Common myeloid progenitor, CD34-positive (primary cell): ENCODE results near the gene SNX24.

Source experiments
- CTCF ChIA-PET: fragments of 350-600 bp; sonication (Branson Sonifier 250); formaldehyde crosslinking; loops from one replicate; lab custom pipeline; 2021; ENCODE audit warnings: antibody characterized with exemption; lab: Charles Lee
- POLR2A ChIA-PET: fragments of 350-600 bp; sonication (Branson Sonifier 250); formaldehyde crosslinking; loops from one replicate; lab custom pipeline; 2021; ENCODE audit warnings: antibody characterized with exemption; lab: Charles Lee
- DNase-seq, 3 donors: peaks; one replicate each; pipeline versions ENCODE4 v3.0.0 to v3.0.0-alpha.2; 2013
- H3K27ac ChIP-seq, 2 experiments: 1 replicate in 1 of 2; 2 replicates in 1 of 2; pipeline ENCODE4 v1.7.0; 2013; ENCODE audit warnings: inconsistent platforms in 2 of 2, low read length in 2 of 2, mild to moderate bottlenecking in 2 of 2, low read depth in 1 of 2, moderate library complexity in 1 of 2; ENCODE audit not compliant: severe bottlenecking in 2 of 2, insufficient read depth in 1 of 2, poor library complexity in 1 of 2
- H3K27me3 ChIP-seq, 5 experiments: replicated peaks in 2 of 5; 1 replicate in 3 of 5; 2 replicates in 2 of 5; pipeline versions ENCODE4 v1.6.1 to v1.7.0; 2013; ENCODE audit warnings: low read length in 4 of 5, mild to moderate bottlenecking in 2 of 5, moderate library complexity in 2 of 5, inconsistent platforms in 1 of 5; ENCODE audit not compliant: insufficient read depth in 5 of 5, control insufficient read depth in 4 of 5
- H3K36me3 ChIP-seq, 4 experiments: 1 replicate in 2 of 4; 2 replicates in 2 of 4; pipeline versions ENCODE4 v1.6.1 to v1.7.0; 2013; ENCODE audit warnings: low read length in 3 of 4, control low read depth in 1 of 4, mild to moderate bottlenecking in 1 of 4; ENCODE audit not compliant: control insufficient read depth in 4 of 4, insufficient read depth in 4 of 4
- H3K4me1 ChIP-seq, 4 experiments: 1 replicate in 3 of 4; 2 replicates in 1 of 4; pipeline versions ENCODE4 v1.6.1 to v1.7.1; 2013; ENCODE audit warnings: low read length in 3 of 4, mild to moderate bottlenecking in 3 of 4, control low read depth in 1 of 4, inconsistent platforms in 1 of 4, moderate library complexity in 1 of 4; ENCODE audit not compliant: control insufficient read depth in 4 of 4, insufficient read depth in 4 of 4; ENCODE audit errors: control extremely low read depth in 1 of 4
- H3K4me3 ChIP-seq, 7 experiments: 1 replicate in 4 of 7; 2 replicates in 3 of 7; pipeline versions ENCODE4 v1.5.1 to v1.7.0; 2013; ENCODE audit warnings: mild to moderate bottlenecking in 7 of 7, low read length in 6 of 7, moderate library complexity in 6 of 7, inconsistent platforms in 2 of 7, low read depth in 2 of 7, control low read depth in 1 of 7; ENCODE audit not compliant: insufficient read depth in 4 of 7, control insufficient read depth in 1 of 7; ENCODE audit errors: extremely low read depth in 1 of 7
- H3K9me3 ChIP-seq, 5 experiments: 1 replicate in 4 of 5; 2 replicates in 1 of 5; pipeline versions ENCODE4 v1.6.1 to v1.7.1; 2013; ENCODE audit warnings: low read length in 4 of 5, mild to moderate bottlenecking in 2 of 5, inconsistent platforms in 1 of 5, low read depth in 1 of 5, moderate library complexity in 1 of 5; ENCODE audit not compliant: control insufficient read depth in 4 of 5, insufficient read depth in 2 of 5; ENCODE audit errors: control extremely low read depth in 1 of 5
- WGBS: methylation state at CpG from one replicate; pipeline ENCODE4 v1.1.5; 2013; ENCODE audit not compliant: insufficient coverage; 5-methylcytosine and 5-hydroxymethylcytosine counted together

SNX24 gene

DNA sequence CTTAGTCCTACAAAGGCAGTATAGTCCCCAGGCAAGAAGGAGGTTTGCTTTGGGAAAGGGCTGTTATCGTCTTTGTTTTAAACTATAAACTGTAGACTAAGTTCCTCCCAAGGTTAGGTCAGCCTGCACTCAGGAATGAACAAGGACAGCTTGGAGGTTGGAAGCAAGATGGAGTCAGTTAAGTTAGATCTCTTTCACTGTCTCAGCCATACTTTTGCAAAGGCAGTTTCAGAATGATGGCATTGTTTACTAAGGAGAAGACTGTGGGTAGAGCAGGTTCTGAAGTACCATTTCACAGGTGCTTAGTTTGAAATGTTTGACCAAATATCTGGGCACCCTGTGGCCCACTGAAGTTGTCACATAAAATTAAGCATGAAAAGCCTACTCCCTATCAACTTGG lies 19.4 kb downstream of the SNX24 start:
- ChIA-PET CTCF (interaction anchor here (0.9 kb wide), 1 partner anchor 15 kb away, joined by 3 read pairs; no protein-coding TSS in a partner anchor), POLR2A (no interaction called here)
- no CpG with 5 or more reads among the region's 1 CpG for WGBS
- Histone ChIP-seq H3K27ac (no peak overlapping the region), H3K36me3 (no peaks in the 10 kb centered on the region), H3K4me1 (no peaks in the 10 kb centered on the region), H3K27me3 (no peaks in the 10 kb centered on the region), H3K9me3 (peaks cover 0 to 3% (median 0%) of the 10 kb centered on the region in 5 experiments), H3K4me3 (no peak overlapping the region)
- no peak for DNase-seq

DNA sequence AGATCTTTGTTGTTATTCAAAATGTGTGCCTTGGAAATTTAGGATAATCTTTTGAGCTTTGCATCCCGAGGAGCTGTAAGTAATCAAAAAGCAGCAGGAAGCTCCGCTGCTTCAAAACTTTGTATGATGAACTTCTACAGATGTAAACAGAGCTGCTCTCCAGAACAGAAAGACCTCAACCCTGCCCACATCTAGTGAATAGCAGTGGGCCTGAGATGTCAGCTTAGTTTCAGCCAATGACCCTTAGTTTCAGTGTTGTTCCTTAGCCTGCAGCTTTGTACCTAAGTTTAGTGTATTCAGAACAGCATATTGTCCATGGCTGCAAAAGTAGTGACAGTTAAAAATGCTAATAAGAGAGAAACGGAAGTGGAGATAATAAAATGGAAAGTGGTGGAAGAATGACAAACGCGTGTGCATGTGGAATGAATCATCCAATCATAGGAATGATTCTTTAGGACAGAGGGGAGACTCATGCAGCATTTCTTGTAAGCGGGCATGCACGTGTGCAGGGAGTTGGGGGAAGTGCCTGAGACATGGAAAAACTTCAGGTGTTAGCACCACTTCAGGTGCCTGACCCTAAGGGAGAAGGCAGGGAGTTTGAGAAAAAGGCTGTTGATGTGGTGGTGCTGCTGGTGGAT lies 24.9 kb downstream of the SNX24 start:
- WGBS = 99% methylated on average over 7 of the region's 7 CpGs
- CTCF ChIA-PET = no interaction called here

GRCh38 chr5:122871661-122872060 lies 26.2 kb downstream of the SNX24 start:
- 99% methylated on average over 7 of the region's 8 CpGs for WGBS
- no peaks in the 10 kb centered on the region for H3K4me1 ChIP-seq
- ChIA-PET POLR2A (no interaction called here), CTCF (no interaction called here)
- H3K9me3 ChIP-seq = peaks cover 0 to 3% (median 0%) of the 10 kb centered on the region in 5 experiments
- H3K36me3 ChIP-seq = no peaks in the 10 kb centered on the region
- H3K27ac ChIP-seq = no peak overlapping the region
- DNase-seq = no peak
- H3K27me3 ChIP-seq = no peaks in the 10 kb centered on the region
- H3K4me3 ChIP-seq = no peak overlapping the region

More for the DNA sequence above, 24.9 kb downstream of the SNX24 start:
- H3K4me3 ChIP-seq = no peak overlapping the region
- no peak overlapping the region for H3K27ac ChIP-seq
- H3K27me3 ChIP-seq = no peaks in the 10 kb centered on the region
- no peaks in the 10 kb centered on the region for H3K36me3 ChIP-seq
- DNase-seq = no peak
- POLR2A ChIA-PET = no interaction called here
- H3K4me1 ChIP-seq = no peaks in the 10 kb centered on the region
- H3K9me3 ChIP-seq = peaks cover 0 to 3% (median 0%) of the 10 kb centered on the region in 5 experiments

GRCh38 chr5:122874179-122874875 lies 28.9 kb downstream of the SNX24 start:
- H3K4me1 ChIP-seq = no peaks in the 10 kb centered on the region
- H3K27me3 ChIP-seq = no peaks in the 10 kb centered on the region
- H3K4me3 ChIP-seq = no peak overlapping the region
- ChIA-PET POLR2A (no interaction called here), CTCF (no interaction called here)
- H3K9me3 ChIP-seq = peaks cover 0 to 2% (median 0%) of the 10 kb centered on the region in 5 experiments
- DNase-seq = no peak
- 93% methylated on average over 4 of the region's 4 CpGs for WGBS
- H3K36me3 ChIP-seq = no peaks in the 10 kb centered on the region
- H3K27ac ChIP-seq = no peak overlapping the region

- ChIA-PET CTCF (no interaction called here), POLR2A (no interaction called here)
- WGBS = 100% methylated on average over 1 of the region's 2 CpGs
- Histone ChIP-seq H3K36me3 (no peaks in the 10 kb centered on the region), H3K9me3 (peaks cover 0 to 2% (median 0%) of the 10 kb centered on the region in 5 experiments), H3K4me3 (no peak overlapping the region), H3K4me1 (no peaks in the 10 kb centered on the region), H3K27ac (no peak overlapping the region), H3K27me3 (no peaks in the 10 kb centered on the region)
- DNase-seq = no peak
Measured at GRCh38 chr5:122877518-122877917, 32.1 kb downstream of the SNX24 start.

DNA sequence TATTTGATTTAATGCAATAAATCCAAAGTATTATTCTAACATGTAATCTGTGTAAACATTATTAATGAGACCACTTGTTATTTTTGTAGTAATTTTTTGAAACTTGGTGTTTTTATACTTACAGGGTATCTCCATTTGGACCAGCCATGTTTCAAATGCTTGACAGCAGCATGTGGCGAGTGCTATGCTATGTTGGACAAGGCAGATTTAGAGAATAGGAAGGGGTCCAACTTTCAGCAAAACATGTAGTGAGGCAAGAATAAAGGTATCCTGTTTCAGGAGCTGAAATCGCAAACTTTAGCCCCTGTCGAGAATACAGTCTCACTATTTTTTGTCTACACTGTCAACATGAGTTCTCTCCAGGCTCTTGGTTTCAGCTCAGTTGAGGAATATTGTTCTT lies 33.7 kb downstream of the SNX24 start:
- no peaks in the 10 kb centered on the region for H3K4me1 ChIP-seq
- H3K4me3 ChIP-seq = no peak overlapping the region
- CTCF ChIA-PET = interaction anchor here (1.8 kb wide), 1 partner anchor 20 kb away, joined by 4 read pairs; no protein-coding TSS in a partner anchor
- POLR2A ChIA-PET = no interaction called here
- H3K9me3 ChIP-seq = peaks cover 0 to 2% (median 0%) of the 10 kb centered on the region in 5 experiments
- 93% methylated on average over 3 of the region's 3 CpGs for WGBS
- H3K27me3 ChIP-seq = no peaks in the 10 kb centered on the region
- H3K36me3 ChIP-seq = no peaks in the 10 kb centered on the region
- no peak overlapping the region for H3K27ac ChIP-seq
- no peak for DNase-seq

DNA sequence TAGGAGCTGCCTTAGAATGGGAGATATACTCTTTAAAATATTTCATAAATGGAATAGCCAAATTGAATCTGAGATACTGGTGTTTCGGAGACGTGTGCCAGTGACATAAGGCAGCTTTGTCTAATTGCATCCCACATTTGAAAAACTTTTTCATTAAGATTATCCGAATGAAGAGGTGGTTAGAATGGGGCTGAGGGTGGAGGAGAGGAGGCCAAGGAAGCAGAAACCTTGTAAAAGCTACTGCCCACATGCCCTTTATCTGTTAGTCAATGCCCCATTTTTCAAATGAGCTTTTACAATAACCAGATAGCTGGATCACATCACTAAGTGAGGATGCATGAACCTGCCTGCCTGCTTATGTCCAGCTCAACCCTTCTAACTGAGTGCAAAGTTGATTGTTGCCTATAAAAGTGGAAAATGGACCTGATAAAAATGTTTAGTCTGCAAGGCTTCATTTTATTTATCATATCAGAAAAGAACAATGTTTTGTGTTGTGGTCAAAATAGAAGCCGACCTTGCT lies 34.8 kb downstream of the SNX24 start:
- no CpG with 5 or more reads among the region's 4 CpGs for WGBS
- Histone ChIP-seq H3K4me3 (no peak overlapping the region), H3K9me3 (peaks cover 0 to 2% (median 0%) of the 10 kb centered on the region in 5 experiments), H3K36me3 (no peaks in the 10 kb centered on the region), H3K27me3 (no peaks in the 10 kb centered on the region), H3K4me1 (no peaks in the 10 kb centered on the region), H3K27ac (no peak overlapping the region)
- DNase-seq = no peak
- ChIA-PET CTCF (interaction anchor here (1.1 to 1.8 kb wide), 2 partner anchors 15 to 18 kb away, joined by 3 to 4 read pairs; no protein-coding TSS in a partner anchor), POLR2A (no interaction called here)
